ENCODE data around the gene RGS6. TPM values are rescaled to one million over a fixed set of nuclear protein-coding genes. Genes with fewer than 3 reads are reported as not detected.

The RGS6 gene
- total RNA-seq, 4 donors from 2014 or later = 0.50 to 6.5 (median 4.7) TPM

DNA sequence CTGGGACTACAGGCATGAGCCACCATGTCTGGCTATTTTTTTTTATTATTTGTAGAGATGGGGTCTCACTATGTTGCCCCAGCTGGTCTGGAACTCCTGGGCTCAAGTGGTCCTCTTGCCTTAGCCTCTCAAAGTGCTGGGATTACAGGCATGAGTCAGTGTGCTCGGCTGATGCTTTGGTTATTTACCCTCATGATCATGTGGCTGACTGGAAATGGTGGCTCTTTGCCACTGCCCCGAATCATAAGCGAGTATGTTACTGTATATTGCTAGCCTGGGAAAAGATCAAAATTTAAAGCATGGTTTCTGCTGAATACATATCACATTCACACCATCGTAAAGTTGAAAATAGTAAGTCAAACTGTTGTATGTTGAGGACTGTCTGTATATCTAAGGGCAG lies 101.1 kb downstream of the RGS6 start:
- H3K36me3 ChIP-seq = no peaks in the 10 kb centered on the region
- ATAC-seq = no peak
- no peaks in the 10 kb centered on the region for H3K4me1 ChIP-seq

DNA sequence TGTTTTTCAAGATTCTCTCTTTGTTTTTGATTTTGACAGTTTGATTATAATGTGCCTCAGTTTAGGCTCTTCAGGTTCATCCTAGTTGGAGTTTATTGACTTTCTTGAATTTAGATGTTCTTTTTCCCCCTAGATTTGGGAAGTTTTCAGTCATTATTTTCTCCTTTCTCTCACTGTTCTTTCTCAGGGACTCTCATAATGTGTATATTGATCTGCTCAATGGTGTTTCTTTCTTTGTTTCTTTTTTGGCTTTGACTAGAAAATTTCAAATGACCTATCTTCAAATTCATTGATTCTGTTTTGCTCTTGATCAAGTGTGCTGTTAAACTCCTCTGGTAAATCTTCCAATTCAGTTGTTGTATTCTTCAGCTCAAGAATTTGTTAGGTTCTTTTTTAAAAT lies 108.3 kb downstream of the RGS6 start:
- H3K27ac ChIP-seq = no peak overlapping the region
- no peaks in the 10 kb centered on the region for H3K36me3 ChIP-seq
- no peak for ATAC-seq
- TF ChIP-seq POLR2A (IDR thresholded peaks at IDR 0.05) (no peak), POLR2AphosphoS5 (IDR thresholded peaks at IDR 0.05) (no peak), EP300 (IDR thresholded peaks at IDR 0.05) (no peak)
- TF ChIP-seq, protein P1, sequence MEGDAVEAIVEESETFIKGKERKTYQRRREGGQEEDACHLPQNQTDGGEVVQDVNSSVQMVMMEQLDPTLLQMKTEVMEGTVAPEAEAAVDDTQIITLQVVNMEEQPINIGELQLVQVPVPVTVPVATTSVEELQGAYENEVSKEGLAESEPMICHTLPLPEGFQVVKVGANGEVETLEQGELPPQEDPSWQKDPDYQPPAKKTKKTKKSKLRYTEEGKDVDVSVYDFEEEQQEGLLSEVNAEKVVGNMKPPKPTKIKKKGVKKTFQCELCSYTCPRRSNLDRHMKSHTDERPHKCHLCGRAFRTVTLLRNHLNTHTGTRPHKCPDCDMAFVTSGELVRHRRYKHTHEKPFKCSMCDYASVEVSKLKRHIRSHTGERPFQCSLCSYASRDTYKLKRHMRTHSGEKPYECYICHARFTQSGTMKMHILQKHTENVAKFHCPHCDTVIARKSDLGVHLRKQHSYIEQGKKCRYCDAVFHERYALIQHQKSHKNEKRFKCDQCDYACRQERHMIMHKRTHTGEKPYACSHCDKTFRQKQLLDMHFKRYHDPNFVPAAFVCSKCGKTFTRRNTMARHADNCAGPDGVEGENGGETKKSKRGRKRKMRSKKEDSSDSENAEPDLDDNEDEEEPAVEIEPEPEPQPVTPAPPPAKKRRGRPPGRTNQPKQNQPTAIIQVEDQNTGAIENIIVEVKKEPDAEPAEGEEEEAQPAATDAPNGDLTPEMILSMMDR (IDR thresholded peaks at IDR 0.05) = no peak
- H3K4me1 ChIP-seq = no peaks in the 10 kb centered on the region
- no peaks in the 10 kb centered on the region for H3K27me3 ChIP-seq
- H3K9me3 ChIP-seq = peaks cover 0 to 20% (median 0%) of the 10 kb centered on the region in 3 donors
- no peak overlapping the region for H3K4me3 ChIP-seq

More for the DNA sequence above, 101.1 kb downstream of the RGS6 start:
- H3K4me3 ChIP-seq = no peak overlapping the region
- TF ChIP-seq, protein P1 (IDR thresholded peaks at IDR 0.05) = no peak
- TF ChIP-seq POLR2AphosphoS5 (IDR thresholded peaks at IDR 0.05) (no peak), EP300 (IDR thresholded peaks at IDR 0.05) (no peak), POLR2A (IDR thresholded peaks at IDR 0.05) (no peak)
- H3K9me3 ChIP-seq = peaks cover 0 to 15% (median 0%) of the 10 kb centered on the region in 3 donors
- H3K27me3 ChIP-seq = no peaks in the 10 kb centered on the region
- H3K27ac ChIP-seq = no peak overlapping the region
- 74 to 79% methylated on average over 2 to 4 of the region's 4 CpGs for WGBS, 2 donors (ENCODE audit: low coverage in 1 of 2)

DNA sequence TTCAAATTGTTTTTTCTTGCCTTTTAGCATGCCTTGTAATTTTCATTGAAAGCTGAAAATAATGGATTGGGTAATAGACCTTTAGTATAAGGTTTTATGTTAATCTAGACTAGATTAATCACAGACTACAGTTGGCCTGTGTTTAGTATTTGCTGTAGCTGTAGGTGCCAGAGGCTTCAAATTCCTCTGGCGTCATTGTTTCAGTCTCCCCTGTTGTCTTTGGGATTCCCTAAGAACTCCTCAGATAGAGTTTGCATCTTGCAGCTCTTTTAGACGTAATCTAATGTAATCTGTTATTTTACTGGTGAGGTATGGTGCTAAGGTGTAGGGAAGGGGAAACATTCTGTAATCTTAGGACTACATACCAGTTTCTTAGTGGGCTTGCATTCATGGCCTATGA lies 113.0 kb downstream of the RGS6 start:
- no peaks in the 10 kb centered on the region for H3K27me3 ChIP-seq
- no peak for ATAC-seq
- H3K4me1 ChIP-seq = no peaks in the 10 kb centered on the region
- peaks cover 0 to 14% (median 0%) of the 10 kb centered on the region in 3 donors for H3K9me3 ChIP-seq
- WGBS, 2 donors (ENCODE audit: low coverage in 1 of 2) = 64 to 74% methylated on average over 2 of the region's 2 CpGs
- H3K27ac ChIP-seq = no peak overlapping the region
- H3K36me3 ChIP-seq = no peaks in the 10 kb centered on the region
- no peak overlapping the region for H3K4me3 ChIP-seq
- TF ChIP-seq POLR2AphosphoS5 (IDR thresholded peaks at IDR 0.05) = no peak

DNA sequence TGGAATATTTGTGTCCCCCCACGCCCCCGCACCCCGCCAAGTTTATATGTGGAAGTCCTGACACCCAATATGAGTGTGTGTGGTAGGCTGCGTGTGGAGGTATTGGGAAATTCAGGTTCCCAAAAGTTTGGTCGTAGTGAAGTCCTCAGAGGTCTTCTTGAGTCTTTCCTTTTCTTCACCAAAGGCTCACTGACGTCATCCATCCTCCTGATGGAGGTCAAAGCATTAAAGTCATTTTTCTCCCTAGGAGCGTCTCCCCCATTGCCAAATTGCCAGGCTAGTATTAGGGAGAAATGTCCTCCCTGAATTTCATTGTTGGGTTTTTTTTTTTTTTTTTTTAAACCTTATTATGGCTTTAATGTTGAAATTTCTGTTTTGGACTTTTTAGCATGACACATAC lies 113.7 kb downstream of the RGS6 start:
- ATAC-seq = no peak
- 71 to 97% methylated on average over 3 to 6 of the region's 7 CpGs for WGBS, 2 donors (ENCODE audit: low coverage in 1 of 2)

DNA sequence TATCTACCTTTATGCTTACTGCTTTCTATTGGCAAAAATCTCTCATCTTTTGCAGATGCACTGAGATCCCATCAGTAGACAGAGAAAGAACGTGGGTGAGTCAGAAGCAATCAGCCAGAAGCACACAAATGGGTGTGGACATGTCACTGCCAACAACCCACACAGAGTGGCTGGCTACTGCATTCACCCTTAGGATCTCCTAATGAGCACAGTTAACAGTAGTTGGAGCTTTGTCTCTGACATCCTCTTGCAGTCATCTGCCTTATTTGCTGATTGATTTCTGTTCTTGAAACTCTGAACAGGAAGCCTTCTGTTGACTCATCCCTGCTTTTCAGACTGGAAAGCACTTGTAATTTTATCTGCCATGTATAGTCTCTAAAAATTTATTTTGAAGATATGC lies 117.2 kb downstream of the RGS6 start:
- H3K4me1 ChIP-seq = no peaks in the 10 kb centered on the region
- H3K4me3 ChIP-seq = no peak overlapping the region
- H3K9me3 ChIP-seq = no peaks in the 10 kb centered on the region
- TF ChIP-seq, protein P1 (IDR thresholded peaks at IDR 0.05) = no peak
- TF ChIP-seq EP300 (IDR thresholded peaks at IDR 0.05) = no peak
- TF ChIP-seq POLR2AphosphoS5 (IDR thresholded peaks at IDR 0.05) = no peak
- no peak for TF ChIP-seq POLR2A (IDR thresholded peaks at IDR 0.05)
- H3K36me3 ChIP-seq = no peaks in the 10 kb centered on the region
- no peaks in the 10 kb centered on the region for H3K27me3 ChIP-seq
- H3K27ac ChIP-seq = no peak overlapping the region
- no peak for ATAC-seq
- 25 to 29% methylated on average over 1 of the region's 1 CpG for WGBS, 2 donors (ENCODE audit: low coverage in 1 of 2)

More for the DNA sequence above, 113.7 kb downstream of the RGS6 start:
- no peak overlapping the region for H3K4me3 ChIP-seq
- no peak for TF ChIP-seq EP300 (IDR thresholded peaks at IDR 0.05)
- TF ChIP-seq, protein P1 (IDR thresholded peaks at IDR 0.05) = no peak
- TF ChIP-seq POLR2A (IDR thresholded peaks at IDR 0.05) = no peak
- TF ChIP-seq POLR2AphosphoS5 (IDR thresholded peaks at IDR 0.05) = no peak
- no peak overlapping the region for H3K27ac ChIP-seq
- no peaks in the 10 kb centered on the region for H3K36me3 ChIP-seq
- no peaks in the 10 kb centered on the region for H3K4me1 ChIP-seq
- H3K9me3 ChIP-seq = peaks cover 0 to 8% (median 0%) of the 10 kb centered on the region in 3 donors
- no peaks in the 10 kb centered on the region for H3K27me3 ChIP-seq
